ENCODE data around the gene TGFBR2.

TGFBR2 gene

DNA sequence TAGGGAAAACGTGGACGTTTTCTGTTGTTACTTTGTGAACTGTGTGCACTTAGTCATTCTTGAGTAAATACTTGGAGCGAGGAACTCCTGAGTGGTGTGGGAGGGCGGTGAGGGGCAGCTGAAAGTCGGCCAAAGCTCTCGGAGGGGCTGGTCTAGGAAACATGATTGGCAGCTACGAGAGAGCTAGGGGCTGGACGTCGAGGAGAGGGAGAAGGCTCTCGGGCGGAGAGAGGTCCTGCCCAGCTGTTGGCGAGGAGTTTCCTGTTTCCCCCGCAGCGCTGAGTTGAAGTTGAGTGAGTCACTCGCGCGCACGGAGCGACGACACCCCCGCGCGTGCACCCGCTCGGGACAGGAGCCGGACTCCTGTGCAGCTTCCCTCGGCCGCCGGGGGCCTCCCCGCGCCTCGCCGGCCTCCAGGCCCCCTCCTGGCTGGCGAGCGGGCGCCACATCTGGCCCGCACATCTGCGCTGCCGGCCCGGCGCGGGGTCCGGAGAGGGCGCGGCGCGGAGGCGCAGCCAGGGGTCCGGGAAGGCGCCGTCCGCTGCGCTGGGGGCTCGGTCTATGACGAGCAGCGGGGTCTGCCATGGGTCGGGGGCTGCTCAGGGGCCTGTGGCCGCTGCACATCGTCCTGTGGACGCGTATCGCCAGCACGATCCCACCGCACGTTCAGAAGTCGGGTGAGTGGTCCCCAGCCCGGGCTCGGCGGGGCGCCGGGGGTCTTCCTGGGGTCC, at the start of gene TGFBR2:
Gene TGFBR2, plus strand, starts transcription at position 301 of the 731 bp plus-strand sequence. Its CDS starts 283 bp downstream, at position 584.
- peak; percentile 21 for DNase-seq

- DNase-seq: no peak
Observed at GRCh38 chr3:30557746-30558303, 48.6 kb upstream of the TGFBR2 start.

- no peak for DNase-seq
Observed at GRCh38 chr3:30563956-30564355, 42.4 kb upstream of the TGFBR2 start.

DNA sequence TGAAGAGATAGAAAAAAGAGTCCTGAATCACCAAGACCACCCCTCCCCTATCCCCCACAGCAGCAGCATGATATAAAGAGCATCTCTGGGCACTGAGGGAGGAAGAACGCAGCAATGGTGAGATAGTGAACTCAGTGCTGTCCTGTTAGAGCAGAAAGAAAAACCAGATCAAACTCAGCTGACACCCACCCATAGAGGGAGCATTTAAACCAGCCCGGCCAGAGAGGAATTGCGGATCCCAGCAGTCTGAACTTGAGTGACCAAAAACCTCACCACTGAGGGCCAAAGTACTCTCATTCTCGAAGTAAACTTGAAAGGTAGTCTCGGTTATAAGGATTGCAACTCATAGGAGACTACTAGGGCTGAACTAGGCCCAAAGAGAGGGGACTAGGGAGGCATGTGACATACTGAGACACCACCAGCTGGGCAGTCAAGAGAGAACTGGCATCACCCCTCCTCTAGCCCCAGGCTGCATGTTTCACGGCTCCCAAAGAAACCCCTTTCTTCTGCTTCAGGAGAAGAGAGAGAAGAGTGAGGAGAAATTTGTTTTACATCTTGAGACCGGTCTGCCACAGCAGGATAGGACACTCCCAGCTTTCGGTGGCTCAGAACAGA, 39.2 kb upstream of the TGFBR2 start:
- DNase-seq: no peak

DNA sequence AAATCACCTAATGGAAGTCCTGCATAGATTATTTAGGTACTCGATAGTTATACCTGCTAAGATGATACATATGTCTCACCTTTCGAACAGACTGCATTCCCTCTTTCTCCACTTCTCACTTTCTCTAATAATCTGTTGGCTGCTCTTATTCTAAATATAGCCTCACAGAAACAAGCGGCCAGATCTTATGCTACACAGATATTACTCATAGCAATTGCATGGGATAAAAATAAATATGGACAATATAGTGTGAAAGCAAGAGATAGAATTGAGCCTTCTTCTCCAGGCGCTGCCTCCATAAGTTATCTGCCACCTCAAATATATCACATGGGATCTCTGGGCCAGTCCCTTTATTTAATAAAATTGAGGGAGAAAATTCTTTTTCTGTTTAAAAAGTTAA, 29.5 kb upstream of the TGFBR2 start:
- no peak for DNase-seq

- no peak for DNase-seq
Observed at GRCh38 chr3:30577788-30578187, 28.6 kb upstream of the TGFBR2 start.

GRCh38 chr3:30578479-30578878, 27.9 kb upstream of the TGFBR2 start:
- no peak for DNase-seq

- DNase-seq: no peak
Observed at GRCh38 chr3:30578986-30579579, 27.3 kb upstream of the TGFBR2 start.

DNA sequence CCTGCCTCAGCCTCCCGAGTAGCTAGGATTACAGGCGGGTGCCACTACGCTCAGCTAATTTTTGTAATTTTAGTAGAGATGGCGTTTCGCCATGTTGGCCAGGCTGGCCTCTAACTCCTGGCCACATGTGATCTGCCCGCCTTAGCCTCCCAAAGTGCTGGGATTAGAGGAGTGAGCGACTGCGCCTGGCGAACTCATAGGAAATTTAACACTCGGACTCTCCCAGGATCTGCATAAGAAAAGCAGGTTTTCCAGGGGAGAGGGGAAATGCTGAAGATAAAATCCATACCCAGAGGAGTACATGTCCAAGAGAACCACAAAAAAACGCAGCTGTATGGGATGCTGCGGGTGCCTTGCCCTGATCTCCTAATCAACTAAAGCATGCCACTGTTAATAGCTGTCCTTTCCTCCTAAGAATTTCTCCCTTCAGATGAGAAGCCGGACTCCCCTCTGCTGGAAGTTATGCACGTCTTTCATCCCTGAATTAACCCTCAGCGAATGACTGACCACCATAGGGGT, 25.3 kb upstream of the TGFBR2 start:
- no peak for DNase-seq

DNA sequence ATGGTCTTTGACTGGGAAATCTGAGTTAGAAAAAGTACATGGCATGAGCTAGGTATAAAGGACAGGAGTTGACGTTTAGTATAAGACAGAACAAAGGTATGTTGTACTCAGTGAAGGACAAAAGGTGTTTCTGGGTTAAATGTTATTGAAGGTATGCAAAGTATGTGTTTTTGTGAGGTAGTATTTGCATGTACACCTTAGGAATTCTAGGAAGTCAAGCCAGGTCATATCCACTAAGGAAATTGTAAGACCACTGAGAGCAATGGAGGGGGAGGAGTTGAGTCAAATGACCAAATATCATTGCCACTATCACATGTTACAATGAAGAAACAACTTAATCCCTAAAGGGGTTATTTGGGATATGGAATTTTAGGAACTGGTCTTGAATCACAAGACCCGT, 24.4 kb upstream of the TGFBR2 start:
- no peak for DNase-seq

DNA sequence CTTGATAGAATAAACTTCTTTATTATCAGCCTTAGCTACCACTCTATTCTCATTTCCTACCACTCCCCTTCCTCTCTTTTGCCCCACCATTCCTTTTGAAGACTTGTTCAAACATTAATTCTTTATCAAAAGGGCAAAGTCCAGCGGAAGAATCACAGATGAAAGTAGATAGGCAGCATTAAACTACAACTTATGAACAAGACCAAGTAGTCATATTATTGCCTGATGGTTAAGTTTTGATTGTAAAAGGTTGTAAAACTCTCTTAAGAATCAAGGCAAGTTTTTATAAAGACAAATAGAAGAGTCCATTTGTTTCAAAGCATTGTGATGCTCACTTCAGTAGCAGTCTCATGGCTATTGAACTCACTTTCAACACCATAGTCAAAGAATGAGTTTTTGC, 22.4 kb upstream of the TGFBR2 start:
- no peak for DNase-seq

DNA sequence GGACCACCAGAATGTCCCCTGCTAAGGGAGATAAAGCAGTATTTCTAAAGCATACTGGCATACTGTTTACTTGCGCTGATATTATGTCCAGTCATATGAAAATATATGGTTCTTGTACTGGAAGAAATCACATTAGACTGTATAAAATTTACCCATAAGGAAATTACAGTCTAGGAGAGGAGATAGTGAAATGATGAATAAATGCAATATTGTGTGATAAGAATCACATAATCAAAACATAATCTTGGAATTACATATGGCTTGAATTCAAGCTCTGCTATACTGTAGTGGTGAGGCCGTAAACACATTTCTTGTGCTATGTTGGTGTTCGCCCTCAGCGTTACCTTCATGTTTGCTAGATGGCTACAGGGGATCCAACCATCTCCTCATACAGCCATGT, 20.7 kb upstream of the TGFBR2 start:
- no peak for DNase-seq

- DNase-seq: no peak
Observed at GRCh38 chr3:30586096-30586805, 20.1 kb upstream of the TGFBR2 start.

DNA sequence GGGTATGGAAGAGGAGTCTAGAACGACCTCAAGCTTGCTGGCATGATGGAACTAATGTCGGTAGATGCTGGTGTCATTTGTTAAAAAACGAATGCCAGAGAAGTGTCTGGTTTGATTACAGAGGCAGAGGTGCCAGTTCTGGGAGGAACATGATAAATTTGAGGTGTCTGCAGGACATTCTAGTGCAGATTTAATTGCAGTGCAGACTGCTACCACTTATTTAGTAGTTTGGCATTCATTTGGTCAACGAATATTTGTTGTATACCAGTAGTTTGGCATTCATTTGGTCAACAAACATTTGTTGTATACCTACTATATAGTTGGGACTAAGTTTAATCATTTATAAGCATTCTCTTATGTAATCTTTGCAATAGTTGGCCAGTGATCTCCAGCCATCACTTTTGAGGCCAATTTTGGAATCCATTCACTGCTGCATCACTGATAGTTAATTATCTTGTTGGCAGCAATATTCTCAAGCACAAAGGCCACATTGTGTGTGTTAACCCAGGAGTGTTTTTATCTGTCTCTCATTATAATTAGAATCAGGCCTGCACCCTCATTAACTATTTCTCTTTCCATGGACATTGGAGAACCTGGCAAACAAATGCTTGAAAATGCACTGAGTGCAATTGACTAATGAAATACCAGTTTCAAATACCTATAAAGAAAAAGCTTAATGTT, 19.5 kb upstream of the TGFBR2 start:
- no peak for DNase-seq

- DNase-seq: no peak
Observed at GRCh38 chr3:30587904-30588303, 18.5 kb upstream of the TGFBR2 start.

GRCh38 chr3:30596152-30596551, 10.2 kb upstream of the TGFBR2 start:
- DNase-seq: no peak

DNA sequence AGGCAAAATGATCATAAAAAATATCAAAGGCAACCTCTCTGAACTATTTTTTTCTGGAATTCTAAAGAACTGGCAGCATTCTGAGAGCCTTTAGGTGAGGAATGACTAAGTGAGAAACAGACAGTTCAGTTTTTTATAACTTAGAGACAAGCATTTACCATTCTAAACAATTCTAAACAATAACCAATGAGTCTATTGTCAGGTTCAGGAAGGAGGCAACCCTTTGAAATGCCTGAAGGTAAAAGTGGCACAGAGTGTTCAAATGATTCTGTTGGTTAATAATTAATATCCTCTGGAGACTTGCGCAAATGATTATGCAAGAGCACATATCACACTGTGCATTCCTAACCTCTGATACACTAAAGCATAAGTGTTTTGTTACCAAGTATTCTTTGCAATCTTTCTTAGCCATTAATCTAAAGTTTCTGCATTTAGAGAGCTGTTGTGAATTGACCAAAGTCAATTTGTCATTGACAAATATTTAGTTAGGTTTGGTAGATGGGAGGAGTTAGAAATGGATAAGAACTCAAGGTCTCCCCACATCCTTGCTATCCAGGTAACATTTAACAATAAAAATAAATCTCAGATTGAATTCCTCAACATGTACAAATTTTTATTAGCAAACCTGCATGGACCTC, 9.2 kb upstream of the TGFBR2 start:
- DNase-seq: no peak

- no peak for DNase-seq
Observed at GRCh38 chr3:30597769-30598134, 8.6 kb upstream of the TGFBR2 start.

DNA sequence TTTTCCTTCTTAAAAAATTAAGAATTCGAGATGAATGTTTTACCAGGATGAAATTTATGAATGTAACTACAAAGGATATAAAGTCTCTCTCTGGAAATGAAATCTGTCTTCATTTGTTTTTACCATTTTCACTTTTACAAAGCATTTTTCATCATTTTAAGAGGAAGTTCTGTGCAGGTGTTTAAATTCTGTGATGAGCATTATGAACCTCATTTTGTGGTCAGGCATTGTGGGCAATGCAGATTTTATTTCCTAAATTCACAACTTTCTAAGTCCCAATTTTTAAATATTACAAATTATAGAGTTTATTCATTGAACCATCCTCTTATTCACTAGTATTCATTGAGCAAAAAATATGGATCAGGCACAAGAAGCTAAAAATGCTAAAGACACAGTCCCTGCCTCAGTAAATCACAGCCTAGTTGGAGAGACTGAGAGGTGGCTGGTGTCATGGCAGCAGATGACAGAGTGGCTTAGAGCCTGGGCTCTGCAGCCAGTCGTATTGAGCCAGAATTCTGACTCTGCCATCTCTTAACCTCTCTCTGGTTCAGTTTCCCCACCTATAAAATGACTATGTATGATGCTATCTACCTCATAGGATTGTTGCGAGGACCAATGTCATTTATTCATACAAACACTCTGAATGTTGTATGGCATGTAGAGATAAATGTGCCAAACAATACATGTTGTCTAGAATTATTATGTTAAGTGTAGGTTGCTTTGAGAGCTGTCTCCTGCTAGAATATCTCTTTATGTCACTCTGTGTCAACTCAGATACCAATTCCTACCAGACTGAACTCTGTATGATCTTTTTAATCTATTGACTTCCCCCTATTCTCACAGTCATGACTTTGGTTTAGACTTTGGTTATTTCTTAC, 7.5 kb upstream of the TGFBR2 start:
- no peak for DNase-seq

DNA sequence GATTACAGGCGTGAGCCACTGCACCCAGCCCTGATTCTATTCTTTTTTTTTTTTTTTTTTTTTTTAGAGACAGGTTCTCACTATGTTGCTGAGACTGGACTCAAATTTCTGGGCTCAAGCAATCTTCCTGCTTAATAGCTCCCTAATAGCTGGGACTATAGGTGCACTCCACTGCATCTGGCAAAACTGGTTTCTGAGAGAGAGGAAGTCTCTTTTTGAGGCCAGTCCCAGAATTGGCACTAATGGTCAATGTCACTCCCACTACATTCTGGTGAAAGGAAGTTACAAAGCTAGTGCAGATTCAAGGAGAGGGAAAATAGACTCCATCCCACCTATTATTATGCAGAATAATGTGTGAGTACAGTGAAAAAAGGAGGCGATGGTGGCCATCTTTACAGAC, 5.8 kb upstream of the TGFBR2 start:
- no peak for DNase-seq

- no peak for DNase-seq
Observed at GRCh38 chr3:30602946-30603345, 3.5 kb upstream of the TGFBR2 start.

All from NCI-H1092 treated with DMSO at 0.1 percent for 48 hours (cell line).